GM08714 (cell line): ENCODE data around the gene IFT74.

Experiments used
- H3K4me3 ChIP-seq: fragments of 200-500 bp; sonication (Bioruptor generic); 2 replicates; pipeline ENCODE4 v1.5.1; 2014; ENCODE audit warnings: mild to moderate bottlenecking, low read length, inconsistent platforms
- ZNF274 ChIP-seq: IDR thresholded peaks from 2 replicates; pipeline ENCODE4 v1.6.1; 2012; ENCODE audit warnings: mild to moderate bottlenecking, low read depth, low read length

The IFT74 gene

DNA sequence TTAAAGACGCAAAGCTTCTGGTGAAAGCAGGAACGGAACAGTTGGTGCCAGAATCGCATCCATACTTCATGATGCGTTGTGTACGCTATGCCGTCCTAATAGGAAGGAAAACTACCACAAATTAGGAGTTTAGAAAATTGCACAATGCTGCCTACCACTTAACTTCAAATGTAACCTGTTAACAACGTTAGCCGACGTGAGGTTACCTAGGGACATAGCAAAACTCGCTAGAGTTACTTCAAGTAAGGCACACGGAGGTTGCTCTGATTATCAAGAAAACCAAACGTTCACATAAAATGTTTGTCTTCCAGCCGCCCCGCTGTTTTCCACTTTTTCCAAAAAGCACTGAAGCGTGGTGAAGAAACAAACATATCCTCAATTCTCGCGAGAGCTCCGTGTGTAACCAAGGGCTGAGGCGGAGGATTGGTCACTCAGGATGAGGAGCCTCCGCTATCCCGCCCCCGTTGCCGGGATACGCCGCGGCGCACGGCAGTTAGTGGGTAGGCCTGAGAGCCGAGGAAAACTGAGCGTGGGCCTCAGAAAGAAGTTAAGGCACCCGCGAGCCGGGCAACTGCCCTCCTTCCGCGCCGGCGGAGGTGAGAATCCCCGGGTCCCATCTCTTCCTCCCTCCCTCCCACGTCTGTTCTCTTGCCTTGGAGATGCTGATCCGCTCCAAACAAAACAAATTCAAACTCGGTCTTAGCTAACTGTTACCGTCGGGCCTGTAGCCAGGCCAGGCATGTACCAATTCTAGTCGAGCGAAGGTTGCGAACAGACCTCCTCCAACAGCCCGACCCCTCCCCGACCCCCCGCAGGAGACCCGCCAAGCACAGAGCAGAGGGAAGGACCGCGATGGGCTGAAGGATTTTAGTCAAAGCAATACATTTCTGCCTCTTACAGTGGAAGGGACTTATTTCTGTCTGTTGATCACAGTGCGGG lies at the start of gene IFT74:
Gene IFT74 (plus strand): TSS at position 492 of the 939 bp plus-strand sequence. CDS start 5,556 bp downstream, outside the sequence.
- no peak for TF ChIP-seq ZNF274
- H3K4me3 ChIP-seq = peak within 1 kb of the TSS; percentile 61

GRCh38 chr9:26913138-26913668 lies 43.0 kb upstream of the IFT74 start:
- no peak overlapping the region for H3K4me3 ChIP-seq
- no peak for TF ChIP-seq ZNF274

GRCh38 chr9:26919698-26920097 lies 36.5 kb upstream of the IFT74 start:
- no peak overlapping the region for H3K4me3 ChIP-seq
- no peak for TF ChIP-seq ZNF274

DNA sequence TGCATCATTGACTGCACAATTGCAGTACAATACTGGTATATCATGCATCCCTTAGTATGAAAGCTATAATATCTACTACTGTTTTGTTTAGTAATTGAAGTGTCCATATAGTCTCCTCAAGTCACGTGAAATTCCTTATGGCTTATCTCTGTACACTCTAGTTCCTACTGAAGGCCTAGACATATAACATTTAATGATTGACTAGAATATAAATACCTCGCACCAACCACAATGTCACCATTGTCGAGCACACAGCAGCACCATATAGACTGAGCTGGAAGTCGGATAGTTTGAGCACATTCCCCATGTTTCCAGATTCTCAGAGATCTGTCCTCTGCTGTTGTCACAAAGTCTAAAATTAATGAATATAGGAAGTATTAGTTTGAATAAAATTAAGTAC lies 30.6 kb upstream of the IFT74 start:
- no peak overlapping the region for H3K4me3 ChIP-seq
- no peak for TF ChIP-seq ZNF274

- TF ChIP-seq ZNF274 = no peak
- no peak overlapping the region for H3K4me3 ChIP-seq
Observed at GRCh38 chr9:26928902-26929495, 27.2 kb upstream of the IFT74 start.

GRCh38 chr9:26935847-26936246 lies 20.4 kb upstream of the IFT74 start:
- no peak for TF ChIP-seq ZNF274
- no peak overlapping the region for H3K4me3 ChIP-seq

DNA sequence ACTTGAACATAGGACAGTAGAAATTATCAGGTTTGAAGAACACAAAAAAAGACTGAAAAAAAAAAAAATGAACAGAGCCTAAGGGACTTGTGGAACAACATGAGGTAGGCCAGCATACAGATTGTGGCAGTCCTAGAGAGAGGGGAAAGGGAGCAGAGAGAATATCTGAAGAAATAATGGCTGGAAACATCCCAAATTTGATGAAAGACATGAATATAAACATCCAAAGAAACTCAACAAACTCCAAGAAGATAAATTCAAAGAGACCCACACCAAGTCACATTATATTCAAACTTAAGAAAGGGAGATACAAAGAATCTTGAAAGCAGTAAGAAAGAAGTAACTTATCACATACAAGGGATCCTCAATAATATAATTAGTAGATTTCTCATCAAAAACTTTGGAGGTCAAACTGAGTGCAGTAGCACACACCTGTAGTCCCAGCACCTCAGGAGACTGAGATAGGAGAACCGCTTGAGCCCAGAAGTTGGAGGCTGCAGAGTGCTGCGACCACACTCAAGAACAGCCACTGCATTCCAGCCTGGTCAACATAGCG lies 18.3 kb upstream of the IFT74 start:
- no peak for TF ChIP-seq ZNF274
- no peak overlapping the region for H3K4me3 ChIP-seq

GRCh38 chr9:26939955-26940711 lies 16.1 kb upstream of the IFT74 start:
- H3K4me3 ChIP-seq = no peak overlapping the region
- no peak for TF ChIP-seq ZNF274

DNA sequence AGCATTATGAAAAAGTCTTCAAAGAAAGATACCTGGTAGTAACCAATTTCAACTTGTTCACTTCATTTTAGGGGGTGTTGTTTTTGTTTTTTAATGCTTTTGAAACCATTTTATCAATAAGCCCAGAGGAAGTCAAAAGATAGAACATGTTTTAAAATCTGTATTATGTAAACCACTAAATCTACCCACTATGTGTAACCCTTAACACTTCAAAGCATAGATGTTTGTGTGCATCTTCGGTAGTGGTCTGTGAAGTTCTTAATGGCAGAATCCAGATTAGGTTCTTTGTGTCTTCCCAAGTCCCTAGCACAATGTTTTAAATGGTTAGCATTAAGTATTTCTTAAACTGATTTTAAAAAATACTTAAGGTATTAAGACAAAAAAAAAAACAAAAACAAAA lies 15.4 kb upstream of the IFT74 start:
- H3K4me3 ChIP-seq = no peak overlapping the region
- no peak for TF ChIP-seq ZNF274

DNA sequence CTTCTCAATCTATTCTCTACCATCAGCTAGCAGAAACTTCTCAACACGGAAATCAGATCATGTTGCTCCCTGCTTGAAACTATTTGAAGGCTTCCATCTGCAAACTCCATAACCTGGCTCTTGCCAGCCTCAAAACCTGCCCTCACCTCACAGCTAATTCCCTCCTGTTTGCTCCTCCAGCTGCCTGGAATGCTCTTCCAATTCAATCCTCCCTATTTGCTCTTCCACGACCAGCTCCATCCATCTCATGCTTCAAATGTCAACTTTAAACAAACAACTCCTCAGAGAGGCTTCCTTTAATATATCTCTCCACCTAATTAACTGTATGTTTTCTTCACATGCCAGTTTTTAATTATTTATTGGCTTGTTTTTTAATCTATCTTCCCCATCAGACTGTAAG lies 10.6 kb upstream of the IFT74 start:
- H3K4me3 ChIP-seq = peak overlapping the region; percentile 94
- no peak for TF ChIP-seq ZNF274

GRCh38 chr9:26946753-26947727 lies 9.2 kb upstream of the IFT74 start, which contains the start of gene PLAA:
PLAA (minus strand) TSS chr9:26947242; CDS start chr9:26947045, 197 bp downstream.
- no peak for TF ChIP-seq ZNF274

DNA sequence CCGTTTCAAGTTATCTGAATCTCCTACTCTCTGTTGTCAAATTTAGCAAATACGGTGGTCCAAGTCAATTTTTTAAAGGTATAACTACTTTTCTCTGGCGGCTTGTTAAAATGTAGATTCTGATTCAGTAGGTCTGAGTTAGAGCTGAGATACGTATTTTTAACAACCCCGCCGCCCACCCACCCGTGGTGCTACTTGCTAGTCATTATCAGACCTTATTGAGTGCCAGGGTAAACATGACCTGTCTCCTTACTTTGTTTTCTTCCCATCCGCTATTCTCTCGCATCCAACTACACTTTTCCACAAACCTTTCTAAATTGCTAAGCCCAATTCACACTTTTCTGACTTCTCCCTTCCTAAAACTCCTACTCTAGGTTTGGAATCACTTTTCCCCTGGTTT lies 8.5 kb upstream of the IFT74 start:
- H3K4me3 ChIP-seq = peak overlapping the region; percentile 94
- TF ChIP-seq ZNF274 = no peak

More at GRCh38 chr9:26946753-26947727, 9.2 kb upstream of the IFT74 start, which contains the start of gene PLAA:
- H3K4me3 ChIP-seq = peak within 1 kb of the TSS; percentile 94

DNA sequence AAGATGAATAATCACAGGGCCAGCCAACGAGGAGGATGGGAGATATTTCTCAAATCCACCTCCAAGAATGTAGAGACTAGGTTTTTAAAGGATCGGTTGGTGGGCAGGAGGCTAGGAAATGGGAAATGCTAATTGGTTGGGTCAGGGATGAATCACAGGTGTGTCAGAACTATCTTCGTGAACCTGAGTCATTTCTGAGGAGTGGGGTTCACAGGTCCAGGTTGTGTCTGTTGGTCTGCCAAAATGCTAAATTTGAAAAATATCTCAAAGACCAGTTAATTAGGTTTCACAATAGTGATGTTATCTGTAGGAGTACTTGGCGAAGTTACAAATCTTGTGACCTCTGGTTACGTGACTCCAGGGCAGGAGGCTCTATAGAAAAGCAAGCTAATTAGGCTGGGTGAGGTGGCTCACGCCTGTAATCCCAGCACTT lies 6.6 kb upstream of the IFT74 start:
- no peak overlapping the region for H3K4me3 ChIP-seq
- no peak for TF ChIP-seq ZNF274
